ENCODE results near the gene UBL3. TPM values are rescaled to one million over a fixed set of nuclear protein-coding genes. Genes with fewer than 3 reads are reported as not detected.

The UBL3 gene
- total RNA-seq, 4 donors from 2014 or later, result 27.8 to 32.4 (median 29.4) TPM

GRCh38 chr13:29877456-29878078, 27.1 kb upstream of the UBL3 start:
- Histone ChIP-seq H3K4me1 (no peaks in the 10 kb centered on the region), H3K4me3 (no peak overlapping the region), H3K27me3 (no peaks in the 10 kb centered on the region), H3K36me3 (no peaks in the 10 kb centered on the region), H3K27ac (no peak overlapping the region), H3K9me3 (no peaks in the 10 kb centered on the region)
- no peak for ATAC-seq
- TF ChIP-seq POLR2A (IDR thresholded peaks at IDR 0.05) (no peak), CTCF (IDR thresholded peaks at IDR 0.05 in 4 of 5, conservative IDR thresholded peaks at IDR 0.05 in 1 of 5) (no peak)
- in situ Hi-C loops (cut with MboI; ENCODE audit: low sequenced_read_pairs in 4 of 4) (no loop called here), intact Hi-C loops (cut with DNase I; ENCODE audit: low total_unique reads) (no loop called here)
- DNase-seq, result no peak

- TF ChIP-seq POLR2A (IDR thresholded peaks at IDR 0.05), result no peak
- no peak for TF ChIP-seq CTCF (IDR thresholded peaks at IDR 0.05 in 4 of 5, conservative IDR thresholded peaks at IDR 0.05 in 1 of 5)
Observed at GRCh38 chr13:29875646-29876045, 25.2 kb upstream of the UBL3 start.

GRCh38 chr13:29868581-29868980, 18.2 kb upstream of the UBL3 start:
- TF ChIP-seq POLR2A (IDR thresholded peaks at IDR 0.05), result no peak
- no peak for TF ChIP-seq CTCF (IDR thresholded peaks at IDR 0.05 in 4 of 5, conservative IDR thresholded peaks at IDR 0.05 in 1 of 5)
- ATAC-seq, result no peak
- in situ Hi-C loops (cut with MboI; ENCODE audit: low sequenced_read_pairs in 4 of 4), result no loop called here

More at GRCh38 chr13:29875646-29876045, 25.2 kb upstream of the UBL3 start:
- Histone ChIP-seq H3K9me3 (no peaks in the 10 kb centered on the region), H3K4me1 (no peaks in the 10 kb centered on the region), H3K4me3 (no peak overlapping the region), H3K36me3 (no peaks in the 10 kb centered on the region), H3K27ac (no peak overlapping the region), H3K27me3 (no peaks in the 10 kb centered on the region)
- DNase-seq (no peak), ATAC-seq (no peak)
- intact Hi-C loops (cut with DNase I; ENCODE audit: low total_unique reads) (no loop called here), in situ Hi-C loops (cut with MboI; ENCODE audit: low sequenced_read_pairs in 4 of 4) (no loop called here)

GRCh38 chr13:29865934-29866333, 15.5 kb upstream of the UBL3 start:
- H3K36me3 ChIP-seq, result no peaks in the 10 kb centered on the region
- H3K9me3 ChIP-seq, result no peaks in the 10 kb centered on the region
- TF ChIP-seq CTCF (IDR thresholded peaks at IDR 0.05 in 4 of 5, conservative IDR thresholded peaks at IDR 0.05 in 1 of 5), result no peak
- in situ Hi-C loops (cut with MboI; ENCODE audit: low sequenced_read_pairs in 4 of 4), result no loop called here
- ATAC-seq (no peak), DNase-seq (no peak)
- H3K4me1 ChIP-seq, result no peaks in the 10 kb centered on the region
- intact Hi-C loops (cut with DNase I; ENCODE audit: low total_unique reads), result no loop called here
- H3K27me3 ChIP-seq, result no peaks in the 10 kb centered on the region
- H3K27ac ChIP-seq, result no peak overlapping the region
- no peak overlapping the region for H3K4me3 ChIP-seq

More at GRCh38 chr13:29868581-29868980, 18.2 kb upstream of the UBL3 start:
- intact Hi-C loops (cut with DNase I; ENCODE audit: low total_unique reads), result no loop called here
- H3K27ac ChIP-seq, result no peak overlapping the region
- DNase-seq, result no peak
- no peaks in the 10 kb centered on the region for H3K36me3 ChIP-seq
- H3K9me3 ChIP-seq, result no peaks in the 10 kb centered on the region
- H3K27me3 ChIP-seq, result no peaks in the 10 kb centered on the region
- H3K4me3 ChIP-seq, result no peak overlapping the region
- no peaks in the 10 kb centered on the region for H3K4me1 ChIP-seq

- Histone ChIP-seq H3K4me1 (no peaks in the 10 kb centered on the region), H3K36me3 (no peaks in the 10 kb centered on the region), H3K27ac (no peak overlapping the region), H3K9me3 (no peaks in the 10 kb centered on the region), H3K27me3 (no peaks in the 10 kb centered on the region), H3K4me3 (no peak overlapping the region)
- no peak for ATAC-seq
- TF ChIP-seq POLR2A (IDR thresholded peaks at IDR 0.05), result no peak
- TF ChIP-seq CTCF (IDR thresholded peaks at IDR 0.05 in 4 of 5, conservative IDR thresholded peaks at IDR 0.05 in 1 of 5), result no peak
- no peak for DNase-seq
- intact Hi-C loops (cut with DNase I; ENCODE audit: low total_unique reads) (no loop called here), in situ Hi-C loops (cut with MboI; ENCODE audit: low sequenced_read_pairs in 4 of 4) (no loop called here)
Observed at GRCh38 chr13:29861694-29862110, 11.3 kb upstream of the UBL3 start.
